GM19452 (cell line): ENCODE measurements around the gene GLDC.
A peak's percentile ranks its signal among the peaks of the same experiment; 100 is the strongest.
"Not testable (repeated sequence)": the region's sequence is repeated elsewhere in the genome, so short reads cannot be mapped to it uniquely, and the experiment has no call there.

ENCODE experiments used
- ATAC-seq: cut with Tn5 transposase; IDR thresholded peaks from one replicate; pipeline ENCODE4 v1.9.1; 2021; ENCODE audit not compliant: unreplicated experiment

Gene GLDC

GRCh38 chr9:6645355-6646292 is at the start of gene GLDC:
TSS of gene GLDC (minus strand) at chr9:6645729. CDS start at chr9:6645499, 230 bp downstream.
- ATAC-seq: peak; percentile 90

GRCh38 chr9:6692881-6693361 is 47.4 kb upstream of the GLDC start:
- no peak for ATAC-seq

- ATAC-seq: no peak
Measured at GRCh38 chr9:6692433-6692832, 46.9 kb upstream of the GLDC start.

- ATAC-seq: not testable (repeated sequence)
Measured at GRCh38 chr9:6690675-6691070, 45.1 kb upstream of the GLDC start.

- ATAC-seq: no peak
Measured at GRCh38 chr9:6689893-6690674, 44.6 kb upstream of the GLDC start.

GRCh38 chr9:6687180-6687579 is 41.7 kb upstream of the GLDC start:
- ATAC-seq: no peak

- no peak for ATAC-seq
Measured at GRCh38 chr9:6686396-6686795, 40.9 kb upstream of the GLDC start.

GRCh38 chr9:6681957-6682501 is 36.5 kb upstream of the GLDC start:
- no peak for ATAC-seq

- peak; percentile 69 for ATAC-seq
Measured at GRCh38 chr9:6681147-6681956, 35.8 kb upstream of the GLDC start.

- peak; percentile 22 for ATAC-seq
Measured at GRCh38 chr9:6680797-6681146, 35.2 kb upstream of the GLDC start.

- no peak for ATAC-seq
Measured at GRCh38 chr9:6677803-6678202, 32.3 kb upstream of the GLDC start.

- ATAC-seq: no peak
Measured at GRCh38 chr9:6676254-6676921, 30.9 kb upstream of the GLDC start.

- no peak for ATAC-seq
Measured at GRCh38 chr9:6675268-6675667, 29.7 kb upstream of the GLDC start.

- peak; percentile 39 for ATAC-seq
Measured at GRCh38 chr9:6673326-6674025, 27.9 kb upstream of the GLDC start.

GRCh38 chr9:6672118-6672517 is 26.6 kb upstream of the GLDC start:
- ATAC-seq: no peak

- ATAC-seq: no peak
Measured at GRCh38 chr9:6671416-6671815, 25.9 kb upstream of the GLDC start.

- ATAC-seq: no peak
Measured at GRCh38 chr9:6669881-6670280, 24.4 kb upstream of the GLDC start.

- ATAC-seq: no peak
Measured at GRCh38 chr9:6667633-6668280, 22.2 kb upstream of the GLDC start.

GRCh38 chr9:6667080-6667479 is 21.6 kb upstream of the GLDC start:
- no peak for ATAC-seq
